ENCODE data around the gene PM20D1. TPM values are rescaled to one million over a fixed set of nuclear protein-coding genes. Genes with fewer than 3 reads are reported as not detected.

The PM20D1 gene
- total and polyA plus RNA-seq, 10 of the 15 experiments (the other 5 are each of a cell fraction or from before 2014, with no cell fraction given) = not detected

- TF ChIP-seq, protein P1, sequence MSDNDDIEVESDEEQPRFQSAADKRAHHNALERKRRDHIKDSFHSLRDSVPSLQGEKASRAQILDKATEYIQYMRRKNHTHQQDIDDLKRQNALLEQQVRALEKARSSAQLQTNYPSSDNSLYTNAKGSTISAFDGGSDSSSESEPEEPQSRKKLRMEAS (IDR thresholded peaks at IDR 0.05; ENCODE audit: low read depth, low read length) = no peak
- TF ChIP-seq TARDBP (IDR thresholded peaks at IDR 0.05; ENCODE audit: borderline replicate concordance) = no peak
- TF ChIP-seq NFIC (IDR thresholded peaks at IDR 0.05; ENCODE audit: low read depth, low read length) = no peak
- TF ChIP-seq BCL11A (IDR thresholded peaks at IDR 0.05; ENCODE audit: low read depth, low read length) = no peak
- TF ChIP-seq, protein P2, sequence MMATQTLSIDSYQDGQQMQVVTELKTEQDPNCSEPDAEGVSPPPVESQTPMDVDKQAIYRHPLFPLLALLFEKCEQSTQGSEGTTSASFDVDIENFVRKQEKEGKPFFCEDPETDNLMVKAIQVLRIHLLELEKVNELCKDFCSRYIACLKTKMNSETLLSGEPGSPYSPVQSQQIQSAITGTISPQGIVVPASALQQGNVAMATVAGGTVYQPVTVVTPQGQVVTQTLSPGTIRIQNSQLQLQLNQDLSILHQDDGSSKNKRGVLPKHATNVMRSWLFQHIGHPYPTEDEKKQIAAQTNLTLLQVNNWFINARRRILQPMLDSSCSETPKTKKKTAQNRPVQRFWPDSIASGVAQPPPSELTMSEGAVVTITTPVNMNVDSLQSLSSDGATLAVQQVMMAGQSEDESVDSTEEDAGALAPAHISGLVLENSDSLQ (IDR thresholded peaks at IDR 0.05) = no peak
- TF ChIP-seq, protein P3, sequence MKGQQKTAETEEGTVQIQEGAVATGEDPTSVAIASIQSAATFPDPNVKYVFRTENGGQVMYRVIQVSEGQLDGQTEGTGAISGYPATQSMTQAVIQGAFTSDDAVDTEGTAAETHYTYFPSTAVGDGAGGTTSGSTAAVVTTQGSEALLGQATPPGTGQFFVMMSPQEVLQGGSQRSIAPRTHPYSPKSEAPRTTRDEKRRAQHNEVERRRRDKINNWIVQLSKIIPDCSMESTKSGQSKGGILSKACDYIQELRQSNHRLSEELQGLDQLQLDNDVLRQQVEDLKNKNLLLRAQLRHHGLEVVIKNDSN (IDR thresholded peaks at IDR 0.05; ENCODE audit: borderline replicate concordance, extremely low read length, insufficient read depth, low read depth, low read length) = no peak
- TF ChIP-seq, protein P4, sequence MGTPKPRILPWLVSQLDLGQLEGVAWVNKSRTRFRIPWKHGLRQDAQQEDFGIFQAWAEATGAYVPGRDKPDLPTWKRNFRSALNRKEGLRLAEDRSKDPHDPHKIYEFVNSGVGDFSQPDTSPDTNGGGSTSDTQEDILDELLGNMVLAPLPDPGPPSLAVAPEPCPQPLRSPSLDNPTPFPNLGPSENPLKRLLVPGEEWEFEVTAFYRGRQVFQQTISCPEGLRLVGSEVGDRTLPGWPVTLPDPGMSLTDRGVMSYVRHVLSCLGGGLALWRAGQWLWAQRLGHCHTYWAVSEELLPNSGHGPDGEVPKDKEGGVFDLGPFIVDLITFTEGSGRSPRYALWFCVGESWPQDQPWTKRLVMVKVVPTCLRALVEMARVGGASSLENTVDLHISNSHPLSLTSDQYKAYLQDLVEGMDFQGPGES (IDR thresholded peaks at IDR 0.05) = no peak
- no peak for TF ChIP-seq ASH2L (IDR thresholded peaks at IDR 0.05; ENCODE audit: borderline replicate concordance, low read depth)
- no peak for TF ChIP-seq POLR2A (IDR thresholded peaks at IDR 0.05; ENCODE audit: low read depth, low read length)
- no peak for TF ChIP-seq FOXM1 (IDR thresholded peaks at IDR 0.05; ENCODE audit: low read depth, low read length)
- TF ChIP-seq ZZZ3 (IDR thresholded peaks at IDR 0.05; ENCODE audit: control insufficient read depth, insufficient read length, low read depth) = no peak
Measured at GRCh38 chr1:205852969-205853368, 3.0 kb upstream of the PM20D1 start (continued).
